Eye (tissue), 1 donor: ENCODE results near the gene HPF1.
"Not testable (repeated sequence)": the region's sequence is repeated elsewhere in the genome, so short reads cannot be mapped to it uniquely, and the experiment has no call there.

ENCODE experiments used
- DNase-seq: peaks from one replicate; pipeline ENCODE4 v3.0.0-alpha.2; 2015

The HPF1 gene

DNA sequence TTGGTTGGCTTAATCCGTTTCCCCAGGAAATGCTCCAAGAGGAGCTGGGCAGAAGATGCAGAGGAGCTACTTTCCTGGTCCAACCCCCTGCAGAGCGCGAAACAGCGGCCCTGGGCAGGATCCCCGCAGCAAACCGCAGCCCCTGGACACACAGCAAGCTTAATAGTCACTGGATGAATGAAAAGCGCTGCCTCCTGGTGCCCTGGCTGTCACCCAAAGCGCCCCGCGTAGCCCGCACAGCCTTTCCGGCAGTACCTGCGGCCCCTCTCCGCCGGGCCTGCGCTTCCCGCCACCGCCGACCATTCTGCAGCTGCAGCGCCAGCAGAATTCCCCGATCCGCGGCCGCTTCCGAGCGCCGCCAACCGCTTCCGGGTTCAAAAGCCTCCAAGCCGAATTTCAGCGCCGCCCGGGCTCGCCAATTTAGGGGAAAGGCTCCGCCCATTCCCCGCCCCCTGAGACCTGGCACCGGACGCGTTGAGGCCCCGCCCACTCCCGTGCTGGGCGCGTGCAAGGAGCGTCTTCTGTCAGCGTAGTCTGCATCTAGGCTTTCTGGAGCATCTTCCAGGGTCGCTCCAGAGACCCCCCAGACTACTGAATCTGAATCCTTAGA is at the start of gene HPF1:
Gene HPF1 (minus strand): TSS at position 370 of the 610 bp plus-strand sequence. CDS start 67 bp downstream, at position 303.
- DNase-seq: peak; percentile 96

DNA sequence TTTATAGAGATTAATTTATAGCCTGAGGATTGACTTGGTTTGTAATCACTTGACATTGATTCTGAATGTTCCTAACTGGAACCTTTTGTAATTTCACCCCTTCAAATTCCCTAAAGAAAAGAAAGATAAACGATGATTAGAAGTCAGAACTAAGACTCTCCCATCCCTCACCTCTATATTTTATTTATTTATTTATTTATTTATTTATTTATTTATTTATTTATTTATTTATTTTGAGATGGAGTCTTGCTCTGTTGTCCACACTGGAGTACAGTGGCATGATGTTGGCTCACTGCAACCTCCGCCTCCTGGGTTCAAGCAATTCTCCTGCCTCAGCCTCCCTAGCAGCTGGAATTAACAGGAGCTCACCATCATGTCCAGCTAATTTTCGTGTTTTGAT is 49.0 kb upstream of the HPF1 start:
- DNase-seq: not testable (repeated sequence)

DNA sequence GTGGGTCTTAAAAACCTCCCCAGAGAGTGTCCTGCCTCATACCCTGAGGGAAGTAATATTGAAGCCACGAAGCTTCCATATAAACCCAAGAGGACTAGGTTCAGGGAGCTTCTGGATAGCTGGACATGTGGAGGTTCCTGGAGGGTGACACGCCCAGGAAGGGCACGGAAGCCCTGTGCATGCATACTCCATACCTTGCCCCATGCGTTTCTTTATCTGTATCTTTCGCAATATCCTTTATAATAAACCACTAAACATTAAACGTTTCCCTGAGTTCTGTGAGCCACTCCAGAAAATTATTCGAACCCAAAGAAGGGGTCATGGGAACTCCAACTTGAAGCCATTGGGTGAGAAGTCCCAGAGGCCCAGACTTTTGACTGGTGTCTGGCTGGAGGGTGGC is 45.7 kb upstream of the HPF1 start:
- DNase-seq: no peak

DNA sequence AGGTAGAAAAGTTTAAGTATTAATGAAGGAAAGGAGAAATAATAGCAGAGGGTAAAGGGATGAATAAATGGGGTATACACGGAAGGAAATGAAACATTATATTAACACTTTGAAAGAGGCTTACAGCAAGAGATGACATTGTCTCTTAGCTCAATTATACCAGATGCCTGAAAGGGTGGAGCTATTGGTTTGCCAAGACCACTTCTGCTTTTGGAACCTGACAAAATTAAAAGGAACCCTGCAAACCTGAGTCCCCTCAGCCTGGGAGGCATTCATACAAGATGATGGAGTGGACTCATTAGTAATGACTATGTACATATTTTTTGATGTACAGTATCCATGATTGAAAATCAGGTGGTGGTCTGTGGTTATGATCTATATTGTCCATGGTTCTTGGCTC is 45.1 kb upstream of the HPF1 start:
- DNase-seq: no peak

DNA sequence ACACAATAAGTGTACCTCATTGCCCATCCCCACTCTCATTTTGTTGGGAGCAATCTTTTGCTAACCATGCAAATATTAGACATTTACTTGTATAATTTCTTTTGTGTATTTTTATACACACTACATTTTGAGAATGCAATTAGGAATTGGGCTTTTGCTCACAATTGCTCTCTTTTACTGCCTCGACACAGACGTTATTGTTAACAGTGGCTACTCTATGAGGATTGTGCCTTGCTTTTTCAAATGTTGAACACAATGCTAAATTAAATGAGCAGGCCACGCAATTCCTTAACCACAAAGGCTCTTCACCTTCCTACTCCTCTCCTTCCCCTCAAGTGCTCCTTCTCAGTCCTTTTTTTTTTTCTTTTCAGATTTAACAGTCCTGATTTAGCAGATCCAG is 42.8 kb upstream of the HPF1 start:
- no peak for DNase-seq

DNA sequence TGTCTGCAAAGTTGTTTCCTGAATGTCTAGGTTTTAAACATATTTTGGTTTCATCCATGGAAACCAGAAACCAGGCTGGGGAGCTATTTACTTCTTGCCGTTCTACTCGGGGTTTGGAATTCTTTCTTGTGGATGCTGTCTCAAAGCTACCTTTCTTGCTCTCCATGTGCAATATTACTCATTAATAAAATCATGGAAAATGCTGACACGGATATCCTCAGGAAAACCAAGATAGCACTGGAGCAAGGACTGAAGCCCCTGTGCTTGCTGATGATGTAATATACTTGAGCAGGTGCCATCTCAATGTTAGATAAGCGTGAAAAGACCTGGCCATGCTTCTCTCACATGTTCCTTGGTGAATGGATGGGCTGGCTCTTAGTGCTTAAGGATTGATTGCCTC is 41.5 kb upstream of the HPF1 start:
- DNase-seq: peak; percentile 21

DNA sequence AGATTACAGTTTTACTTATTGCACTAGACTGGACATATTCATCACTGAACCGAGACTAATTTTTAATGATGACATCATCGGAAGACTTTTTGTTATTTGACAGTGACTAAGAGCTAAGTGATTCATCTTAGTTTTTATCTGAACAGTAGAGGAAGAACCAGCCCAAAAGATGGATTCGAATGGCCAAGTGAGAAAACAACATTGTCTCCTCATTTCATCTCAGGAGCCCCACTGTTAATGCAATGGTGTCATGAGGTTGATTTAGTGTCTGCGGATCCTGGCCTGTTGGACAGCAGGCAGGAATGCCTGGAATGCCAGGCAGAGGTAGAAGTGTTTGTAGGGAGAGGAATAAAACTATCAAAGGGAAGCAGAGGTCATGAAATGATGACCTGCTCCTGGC is 37.8 kb upstream of the HPF1 start:
- DNase-seq: no peak

DNA sequence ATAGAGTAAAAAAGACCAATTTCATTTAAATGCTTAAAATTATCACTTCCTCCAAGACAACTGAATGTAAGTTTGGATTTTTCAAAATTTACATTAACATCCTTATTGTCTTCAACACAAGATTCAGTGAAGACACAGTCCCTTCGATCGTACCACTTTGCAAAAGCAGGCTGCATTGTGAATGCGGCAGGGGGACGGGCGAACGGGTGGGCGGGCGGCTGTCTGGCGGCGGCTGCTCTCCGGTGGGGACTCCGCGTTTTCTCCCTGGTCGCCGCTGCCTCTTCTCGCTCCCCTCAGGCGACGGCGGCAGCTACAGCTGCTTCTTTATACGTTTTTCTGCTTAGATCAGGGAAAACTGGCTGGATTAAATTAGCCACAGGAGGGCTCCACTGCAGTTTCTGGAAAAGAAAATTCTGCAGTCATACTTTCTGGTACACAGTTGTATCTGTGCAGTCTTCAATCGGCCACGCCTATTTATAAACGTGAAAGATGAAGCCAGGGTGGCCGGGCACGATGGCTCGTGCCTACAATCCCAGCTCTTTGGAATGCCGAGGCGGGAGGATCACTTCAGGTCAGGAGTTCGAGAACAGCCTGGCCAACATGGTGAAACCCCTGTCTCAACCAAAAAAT is 33.9 kb upstream of the HPF1 start:
- DNase-seq: peak; percentile 89

DNA sequence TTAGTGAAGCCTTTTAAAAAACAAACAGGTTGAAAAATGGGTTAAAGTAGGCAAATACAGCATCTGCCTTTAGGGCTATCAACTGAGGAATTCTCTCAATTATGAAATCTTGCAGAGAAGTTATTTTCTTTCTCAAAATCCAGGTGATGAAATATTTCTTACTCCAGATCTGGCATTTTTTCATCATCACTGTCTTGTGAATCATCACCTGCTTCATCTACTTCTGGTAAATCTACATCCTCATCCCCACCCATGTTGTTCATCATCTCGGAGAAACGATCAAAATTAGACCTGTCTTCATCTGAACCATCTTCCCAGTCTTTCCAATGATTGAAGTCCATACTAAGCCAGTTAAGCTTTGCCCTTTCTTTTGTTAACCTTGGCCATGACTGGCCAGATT is 33.3 kb upstream of the HPF1 start:
- no peak for DNase-seq

DNA sequence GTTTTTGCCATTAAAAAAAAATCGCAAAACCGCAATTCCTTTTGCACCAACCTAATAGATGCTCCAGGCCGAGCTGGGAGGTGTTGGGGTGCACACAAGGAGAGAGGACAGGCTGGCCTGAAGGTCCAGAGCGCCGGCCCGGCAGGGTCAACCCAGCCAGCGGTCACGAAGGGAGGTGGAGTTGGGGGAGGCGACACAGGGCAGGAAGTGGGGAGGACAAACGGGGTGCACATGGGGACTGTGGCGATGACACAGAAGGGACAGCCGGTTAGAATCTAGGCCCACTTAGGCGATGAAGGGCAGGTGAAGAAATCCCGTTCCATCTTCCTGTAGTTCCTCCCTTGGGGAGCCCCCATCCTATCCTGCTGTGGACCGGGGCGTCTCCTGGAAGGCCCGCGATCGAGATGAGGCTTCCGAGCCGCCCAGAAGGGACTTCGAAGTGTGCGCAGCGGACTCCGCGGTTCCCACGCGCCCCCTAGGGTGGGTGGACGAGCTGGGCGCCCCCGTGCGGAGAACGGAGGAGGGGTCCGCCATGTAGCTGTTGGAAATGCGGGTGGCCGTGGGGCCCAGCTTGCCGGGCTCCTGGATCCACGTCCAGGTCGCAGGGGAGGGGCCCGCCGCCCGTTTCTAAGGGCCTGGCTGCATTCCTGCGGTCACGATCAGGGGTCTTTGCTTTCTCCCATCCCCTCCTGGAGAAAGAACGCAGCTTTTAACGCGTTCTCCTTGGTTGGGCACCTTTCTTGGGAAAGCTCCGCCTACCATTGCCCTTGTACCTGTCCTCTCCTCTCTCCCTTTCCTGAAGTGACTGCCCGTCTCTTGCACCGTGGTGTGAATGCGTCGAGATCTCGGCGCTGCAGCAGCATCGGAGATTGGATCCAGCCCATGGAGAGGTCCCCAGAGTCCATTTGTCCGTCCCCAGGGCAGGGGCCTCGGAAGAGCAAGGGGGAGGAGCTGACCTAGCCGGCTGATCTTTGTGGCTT is 17.0 kb upstream of the HPF1 start:
- peak; percentile 51 for DNase-seq

DNA sequence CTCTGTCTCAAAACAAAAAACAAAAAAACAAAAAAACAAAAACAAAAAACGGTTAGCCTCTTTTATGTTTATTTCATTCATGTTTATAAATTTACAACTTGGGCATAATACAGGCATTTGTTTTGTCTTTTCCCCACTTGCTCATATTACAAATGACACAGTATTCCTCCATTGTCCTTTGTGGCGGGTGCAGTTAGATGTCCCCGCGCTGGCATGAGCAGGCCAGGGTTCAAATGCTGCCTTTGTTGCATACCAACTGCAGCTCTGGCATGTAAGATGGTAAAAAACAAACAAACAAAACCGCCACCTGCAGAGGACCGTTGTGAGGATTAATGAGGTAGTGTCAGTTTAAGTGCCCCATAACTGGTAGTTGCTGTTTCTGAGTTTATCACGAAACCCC is 16.1 kb upstream of the HPF1 start:
- DNase-seq: no peak

DNA sequence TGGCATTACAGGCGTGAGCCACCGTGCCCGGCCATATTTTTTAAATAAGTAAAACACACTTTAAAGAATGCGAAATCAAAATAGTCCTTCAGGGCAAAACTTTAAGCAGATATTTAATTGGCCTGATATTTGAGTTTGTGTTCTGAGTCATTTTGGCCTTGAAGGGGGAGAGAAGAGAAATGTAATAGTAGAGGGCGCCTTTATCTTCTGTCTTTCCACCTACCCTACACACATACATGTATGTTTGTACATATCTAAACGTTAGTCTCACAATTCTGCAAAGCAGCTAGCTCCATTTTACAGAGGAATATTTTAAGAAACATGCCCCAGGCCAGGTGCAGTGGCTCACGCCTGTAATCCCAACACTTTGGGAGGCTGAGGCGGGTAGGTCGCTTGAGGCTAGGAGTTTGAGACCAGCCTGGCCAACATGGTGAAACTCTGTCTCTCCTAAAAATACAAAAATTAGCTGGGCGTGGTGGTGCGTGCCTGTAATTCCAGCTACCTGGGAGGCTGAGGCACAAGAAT is 13.9 kb upstream of the HPF1 start:
- DNase-seq: not testable (repeated sequence)

DNA sequence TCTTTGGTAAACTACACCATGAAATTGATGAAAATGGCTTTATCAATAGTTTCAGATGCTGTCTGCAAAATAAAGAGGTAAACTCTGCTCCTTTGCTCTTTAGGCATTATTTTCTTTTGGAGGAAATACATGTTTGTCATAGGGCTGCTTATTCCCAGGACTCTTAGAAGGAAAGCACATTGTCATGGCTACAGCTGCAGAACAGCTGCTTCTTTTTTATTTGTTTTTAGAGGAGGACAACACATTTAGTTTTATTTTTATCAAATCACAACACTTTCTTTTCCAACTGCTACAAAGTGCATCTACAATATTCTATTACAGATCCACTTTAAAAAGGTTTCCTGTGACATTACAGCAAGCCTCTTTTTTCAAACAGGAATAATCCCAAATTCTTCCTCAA is 12.7 kb upstream of the HPF1 start:
- peak; percentile 11 for DNase-seq

DNA sequence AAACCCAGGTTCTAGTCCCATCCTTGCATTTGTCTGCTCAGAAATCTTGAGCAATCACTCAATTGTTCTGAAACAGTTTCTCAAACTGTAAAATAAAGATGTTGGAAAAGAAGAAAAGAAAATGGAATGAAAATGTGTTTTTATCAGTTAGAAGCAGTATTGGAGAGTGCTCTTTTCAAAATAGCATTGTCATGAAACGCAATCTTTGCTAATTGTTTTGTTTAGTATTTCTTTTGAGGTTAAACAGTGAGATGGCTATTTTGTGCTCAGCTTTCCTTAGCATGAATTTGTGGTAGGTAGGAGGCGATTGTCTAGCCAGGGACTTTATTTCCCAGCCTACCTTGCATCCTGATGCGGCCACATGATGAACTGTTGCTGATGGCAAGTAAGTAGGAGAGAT is 10.6 kb upstream of the HPF1 start:
- DNase-seq: no peak

DNA sequence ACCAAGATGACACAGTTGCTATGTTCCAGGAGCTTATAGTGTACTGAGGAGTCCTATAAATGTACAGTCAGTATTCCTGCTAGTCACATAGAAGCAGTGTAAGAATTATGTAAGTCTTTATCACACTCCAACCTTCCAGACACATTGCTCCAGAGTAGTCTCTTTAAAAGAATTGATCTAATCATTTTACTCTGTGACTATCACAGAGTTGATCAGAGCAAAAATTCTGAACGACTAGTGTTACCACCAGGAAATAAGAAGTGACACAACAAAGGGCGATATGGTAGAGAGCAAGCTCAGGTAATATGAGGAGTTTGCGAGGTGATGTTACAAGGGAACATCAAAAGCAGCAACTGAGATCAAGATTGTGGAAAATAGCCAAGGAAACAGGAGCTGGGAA is 9.0 kb upstream of the HPF1 start:
- DNase-seq: no peak

DNA sequence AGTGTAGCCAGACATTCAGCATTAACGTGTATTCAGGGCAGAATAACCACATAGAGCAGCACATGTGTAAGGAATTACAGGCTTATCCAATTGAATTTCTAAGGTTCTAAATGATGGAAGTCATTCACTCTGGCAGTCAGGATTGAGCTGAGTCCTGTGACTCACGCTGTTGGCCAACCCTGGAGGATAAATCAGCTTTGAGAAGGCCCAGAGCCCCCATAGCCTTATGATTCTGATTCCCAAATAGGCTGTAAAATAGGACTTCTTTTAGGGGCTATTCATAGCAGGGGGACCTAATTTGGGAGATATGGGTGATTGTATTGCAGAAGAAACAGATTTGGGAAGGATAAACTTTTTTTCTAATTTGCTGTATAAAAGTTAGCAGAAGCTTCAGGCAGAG is 8.1 kb upstream of the HPF1 start:
- DNase-seq: no peak

DNA sequence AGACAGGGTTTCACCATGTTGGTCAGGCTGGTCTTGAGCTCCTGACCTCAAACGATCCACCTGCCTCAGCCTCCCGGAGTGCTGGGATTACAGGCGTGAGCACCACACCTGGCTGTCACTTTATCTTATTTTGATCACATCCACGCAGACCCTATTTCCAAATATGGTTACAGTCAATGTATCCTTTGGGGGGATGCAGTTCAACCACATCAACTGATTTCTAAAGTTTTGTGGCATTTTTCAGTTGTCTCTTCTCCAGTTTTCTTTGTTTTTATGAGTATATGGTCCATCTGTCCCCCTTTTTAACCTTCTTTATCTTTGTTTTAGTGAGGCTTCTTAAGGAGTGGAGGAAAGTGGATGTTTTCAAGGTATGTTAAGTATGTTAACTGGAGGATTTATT is 4.1 kb upstream of the HPF1 start:
- DNase-seq: no peak

DNA sequence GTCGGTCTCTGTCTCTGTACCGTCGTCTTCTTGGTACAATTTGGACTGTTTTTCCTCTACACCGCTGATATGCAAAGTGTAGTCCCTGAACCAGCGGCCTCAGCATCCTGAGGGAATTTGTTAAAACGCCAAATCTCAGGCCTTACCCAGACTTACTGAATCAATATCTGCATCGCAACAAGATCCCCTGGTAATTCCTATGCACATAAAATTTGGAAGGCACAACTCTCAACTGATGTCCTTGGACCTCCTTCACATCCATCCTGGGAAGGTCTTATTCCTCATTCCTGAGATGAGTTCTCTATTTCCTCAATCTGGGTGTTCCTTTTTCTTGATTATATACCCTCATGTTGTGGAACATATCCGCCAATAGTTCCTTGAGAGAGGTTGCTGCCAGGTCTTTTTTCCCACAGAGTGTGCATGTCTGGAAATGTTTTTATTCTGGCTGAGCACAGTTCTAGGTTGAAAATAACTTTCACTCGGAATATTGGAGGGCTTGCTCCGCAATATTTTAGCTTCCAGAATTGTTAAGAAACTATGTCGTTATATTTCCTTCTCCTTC is 738 bp upstream of the HPF1 start:
- DNase-seq: no peak

DNA sequence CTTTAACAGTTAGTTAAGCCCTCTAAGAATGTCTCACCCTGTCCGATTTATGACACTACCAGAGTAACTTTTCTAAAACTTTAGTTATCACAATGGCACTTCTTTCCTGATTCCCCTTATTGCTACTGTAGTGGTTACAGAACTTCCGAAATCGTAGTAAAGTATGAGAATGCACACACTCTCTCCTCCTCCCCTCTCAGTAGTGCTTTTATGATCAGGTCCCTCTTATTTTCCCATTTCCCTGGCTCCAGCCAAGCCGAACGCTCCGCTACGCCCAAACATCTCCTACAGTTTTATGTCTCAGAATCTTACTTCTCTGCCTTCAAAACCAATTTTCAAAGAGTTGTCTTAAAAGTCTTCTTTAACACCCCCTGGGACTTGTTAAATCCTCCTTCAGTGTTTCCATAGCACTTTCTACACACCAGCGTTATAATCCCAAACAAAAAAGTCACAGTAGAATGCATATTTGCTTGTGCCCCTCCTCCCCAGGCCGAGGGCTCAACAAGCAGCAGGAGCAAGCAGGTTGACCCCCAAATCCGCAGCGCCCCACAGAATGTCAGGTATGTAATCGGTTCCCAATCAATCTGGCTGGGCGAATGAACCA is 671 bp downstream of the HPF1 start:
- DNase-seq: no peak

DNA sequence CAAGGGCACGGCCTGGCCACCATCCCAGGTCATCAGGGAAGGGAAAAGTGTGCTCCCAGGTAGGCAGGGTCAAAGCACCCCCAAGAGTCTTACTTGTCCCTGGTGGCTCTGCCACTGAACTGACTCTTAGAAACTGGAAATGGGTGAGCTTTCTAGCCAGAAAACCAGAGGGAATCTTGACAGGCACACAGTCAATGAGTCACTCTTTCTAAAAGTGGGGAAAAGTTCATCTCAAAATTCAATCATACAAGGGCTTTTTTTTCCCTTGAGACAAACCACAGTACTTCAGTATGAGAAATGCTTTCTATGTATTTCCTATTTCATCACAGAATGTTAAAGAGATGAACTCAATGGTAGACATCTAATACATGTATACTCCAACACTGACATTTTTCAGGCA is 12.5 kb downstream of the HPF1 start:
- DNase-seq: no peak

DNA sequence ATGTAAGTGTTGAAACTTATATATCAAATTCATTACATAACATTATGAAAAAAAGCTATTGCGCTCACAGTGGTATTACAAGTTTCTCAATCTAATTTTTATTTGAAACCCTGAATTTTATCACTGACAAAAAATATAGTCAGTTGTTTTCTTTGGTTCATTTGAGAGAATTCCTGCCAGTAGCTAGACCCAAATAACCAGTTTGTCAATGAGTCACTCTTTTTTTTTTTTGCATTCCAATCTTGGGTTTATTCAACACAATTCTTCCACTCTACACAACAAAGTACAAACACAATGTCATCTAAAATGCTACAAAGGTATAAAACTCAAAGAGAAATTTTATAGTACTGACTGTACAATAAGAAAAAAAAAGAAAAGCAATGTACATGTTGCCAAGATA is 13.1 kb downstream of the HPF1 start:
- DNase-seq: no peak

DNA sequence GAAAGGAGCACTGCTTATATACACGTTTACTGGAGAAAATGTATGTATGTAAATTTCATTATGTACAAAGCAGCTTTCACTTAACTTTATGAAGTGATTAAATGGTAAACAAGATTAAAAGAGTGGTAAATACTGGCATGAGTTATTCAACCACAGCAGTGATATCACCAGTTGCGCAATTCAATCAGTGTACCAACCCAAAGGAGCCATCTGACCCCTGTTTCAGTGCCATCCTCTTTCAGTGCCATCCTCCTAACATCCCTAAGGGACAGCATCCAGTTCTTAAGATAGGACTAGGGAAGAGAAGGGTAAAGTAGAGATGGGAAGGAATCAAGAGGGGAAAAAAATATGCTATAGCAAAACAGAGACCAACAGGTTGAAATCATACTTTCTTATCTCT is 16.2 kb downstream of the HPF1 start:
- no peak for DNase-seq

DNA sequence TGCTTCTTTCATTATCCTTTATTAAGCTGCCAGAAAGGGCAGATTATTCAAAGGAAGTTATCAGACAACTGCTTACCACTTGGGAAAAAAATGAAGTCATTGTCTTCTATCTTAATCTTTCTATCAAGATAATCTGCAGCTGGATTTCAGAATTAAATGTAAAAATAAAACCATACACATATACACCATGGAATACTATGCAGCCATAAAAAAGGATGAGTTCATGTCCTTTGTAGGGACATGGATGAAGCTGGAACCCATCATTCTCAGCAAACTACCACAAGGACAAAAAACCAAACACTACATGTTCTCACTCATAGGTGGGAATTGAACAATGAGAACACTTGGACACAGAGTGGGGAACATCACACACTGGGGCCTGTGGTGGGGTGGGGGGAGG is 19.1 kb downstream of the HPF1 start:
- DNase-seq: not testable (repeated sequence)
